NK-92 (cell line): Measurements from ENCODE around the gene SMAD7.

Experiments
- DNase-seq: peaks from one replicate; lab custom pipeline; 2025; ENCODE audit not compliant: unreplicated experiment; lab: John Stamatoyannopoulos, UW

Gene SMAD7

DNA sequence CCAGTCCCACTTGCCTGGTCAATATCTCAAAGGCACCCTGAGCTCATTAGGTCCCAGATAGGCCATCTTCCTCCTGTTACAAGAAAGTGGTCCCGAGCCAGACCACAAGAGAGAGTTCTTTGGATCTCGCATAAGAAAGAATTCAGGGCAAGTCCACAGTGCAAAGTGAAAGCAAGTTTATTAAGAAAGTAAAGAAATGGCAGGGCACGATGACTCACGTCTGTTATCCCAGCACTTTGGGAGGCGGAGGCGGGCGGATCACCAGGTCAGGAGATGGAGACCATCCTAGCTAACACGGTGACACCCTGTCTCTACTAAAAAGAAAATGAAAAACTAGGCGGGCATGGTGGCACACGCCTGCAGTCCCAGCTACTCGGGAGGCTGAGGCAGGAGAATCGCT, 10.8 kb upstream of the SMAD7 start:
- DNase-seq: no peak

DNA sequence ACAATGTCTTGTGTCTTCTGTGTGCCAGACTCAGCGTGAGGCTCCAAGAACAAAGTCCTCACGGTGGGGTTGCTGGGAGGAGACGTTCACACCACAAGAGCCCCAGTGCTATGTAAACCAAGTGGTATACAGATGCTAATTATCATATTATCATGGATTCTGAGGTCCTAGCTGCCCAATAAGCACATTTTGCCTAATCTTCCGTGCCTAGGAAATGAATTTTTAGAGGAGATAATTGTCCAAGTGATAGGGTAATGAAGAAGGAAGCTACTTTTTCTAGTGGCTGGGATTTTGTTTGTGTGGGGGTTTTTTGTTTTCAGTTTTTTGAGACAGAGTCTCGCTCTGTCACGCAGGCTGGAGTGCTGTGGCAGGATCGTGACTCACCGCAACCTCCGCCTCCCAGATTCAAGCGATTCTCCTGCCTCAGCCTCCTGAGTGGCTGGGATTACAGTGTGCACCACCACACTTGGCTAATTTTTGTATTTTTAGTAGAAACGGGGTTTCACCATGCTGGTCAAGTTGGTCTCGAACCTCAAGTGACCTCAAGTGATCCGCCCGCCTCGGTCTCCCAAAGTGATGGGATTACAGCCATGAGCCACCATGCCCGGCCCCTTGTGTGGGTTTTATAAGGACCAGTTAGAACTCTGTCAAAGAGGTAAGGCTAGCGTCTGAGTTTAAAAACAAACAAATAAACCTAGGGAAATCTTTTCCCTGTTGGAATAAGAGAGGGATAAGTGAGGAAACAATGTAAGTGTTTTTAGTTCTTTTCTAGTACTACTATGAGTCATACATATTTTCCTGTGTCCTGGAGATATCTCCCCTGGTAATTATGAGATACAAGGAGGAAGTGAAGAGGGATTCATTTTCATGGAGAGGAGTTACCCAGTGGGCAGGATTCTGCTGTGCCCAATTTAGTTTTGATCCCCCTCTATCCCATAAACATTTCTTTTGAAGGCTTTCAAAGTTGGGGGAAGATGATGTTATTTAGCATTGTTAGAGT, 9.5 kb upstream of the SMAD7 start:
- DNase-seq: no peak

DNA sequence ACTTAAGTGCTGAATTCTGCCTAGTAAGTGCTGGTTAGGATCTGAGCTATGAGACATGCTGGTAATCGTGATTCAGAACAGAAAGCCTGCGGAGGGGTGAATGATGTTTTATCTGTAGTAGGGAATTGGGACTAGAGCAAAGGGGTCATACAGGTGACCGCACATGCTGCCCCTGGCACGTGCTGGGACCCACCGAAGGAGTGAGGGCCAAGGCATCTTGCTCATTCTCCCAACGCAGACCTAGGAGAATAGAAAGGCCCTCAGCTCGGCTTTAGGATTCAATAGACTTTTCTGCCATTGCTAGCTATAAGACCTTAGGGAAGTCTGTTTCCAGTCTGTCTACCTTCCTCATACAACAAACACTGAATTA, 8.8 kb upstream of the SMAD7 start:
- no peak for DNase-seq

- no peak for DNase-seq
These were observed 8.2 kb upstream of the SMAD7 start for GRCh38 chr18:48958951-48959350.

- DNase-seq: no peak
These were observed 6.9 kb upstream of the SMAD7 start for GRCh38 chr18:48957616-48958015.

GRCh38 chr18:48957136-48957535, 6.4 kb upstream of the SMAD7 start:
- no peak for DNase-seq

DNA sequence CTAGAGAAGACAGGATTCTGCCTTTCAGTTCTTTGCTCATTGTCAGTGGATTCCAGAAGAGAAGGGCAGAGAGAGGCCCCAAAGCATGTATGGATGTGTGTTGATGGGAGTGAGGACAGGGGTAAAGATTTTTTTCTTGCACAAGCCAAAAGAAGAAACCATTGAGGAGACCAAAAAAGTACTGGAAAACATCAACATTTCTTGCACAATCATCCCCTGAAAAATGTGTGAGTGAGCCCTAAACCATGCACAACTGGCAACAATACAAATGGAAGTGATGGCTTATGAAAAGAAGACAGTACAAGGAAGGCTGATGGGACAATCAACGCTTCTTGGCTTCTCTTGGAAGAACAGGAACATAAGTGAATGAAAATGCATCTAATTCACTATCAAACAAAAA, 5.6 kb upstream of the SMAD7 start:
- DNase-seq: no peak

DNA sequence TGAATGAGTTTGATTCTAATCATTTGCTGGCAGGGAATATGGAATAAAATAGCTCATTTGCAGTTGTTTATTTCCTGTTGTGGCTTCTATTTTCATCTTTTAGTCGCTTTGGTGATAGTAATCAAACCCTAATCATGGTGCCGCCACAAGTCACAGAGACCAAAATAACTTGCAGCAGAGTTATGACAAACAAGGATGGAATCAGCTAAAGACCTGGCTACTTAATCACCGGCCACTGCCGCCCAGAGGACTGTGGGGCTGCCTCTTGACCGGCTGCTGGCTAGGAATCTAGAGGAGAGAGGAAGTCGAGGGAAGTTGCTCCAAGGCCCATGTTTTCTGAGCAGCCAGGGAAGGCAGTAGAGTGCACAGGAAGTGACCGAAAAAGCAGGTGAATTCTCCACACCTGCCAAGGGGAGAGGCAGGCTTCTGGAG, 5.1 kb upstream of the SMAD7 start:
- no peak for DNase-seq

- no peak for DNase-seq
These were observed 4.4 kb upstream of the SMAD7 start for GRCh38 chr18:48954886-48955819.

- DNase-seq: no peak
These were observed 2.4 kb upstream of the SMAD7 start for GRCh38 chr18:48953104-48953706.

- no peak for DNase-seq
These were observed 1.7 kb upstream of the SMAD7 start for GRCh38 chr18:48952287-48953103.

DNA sequence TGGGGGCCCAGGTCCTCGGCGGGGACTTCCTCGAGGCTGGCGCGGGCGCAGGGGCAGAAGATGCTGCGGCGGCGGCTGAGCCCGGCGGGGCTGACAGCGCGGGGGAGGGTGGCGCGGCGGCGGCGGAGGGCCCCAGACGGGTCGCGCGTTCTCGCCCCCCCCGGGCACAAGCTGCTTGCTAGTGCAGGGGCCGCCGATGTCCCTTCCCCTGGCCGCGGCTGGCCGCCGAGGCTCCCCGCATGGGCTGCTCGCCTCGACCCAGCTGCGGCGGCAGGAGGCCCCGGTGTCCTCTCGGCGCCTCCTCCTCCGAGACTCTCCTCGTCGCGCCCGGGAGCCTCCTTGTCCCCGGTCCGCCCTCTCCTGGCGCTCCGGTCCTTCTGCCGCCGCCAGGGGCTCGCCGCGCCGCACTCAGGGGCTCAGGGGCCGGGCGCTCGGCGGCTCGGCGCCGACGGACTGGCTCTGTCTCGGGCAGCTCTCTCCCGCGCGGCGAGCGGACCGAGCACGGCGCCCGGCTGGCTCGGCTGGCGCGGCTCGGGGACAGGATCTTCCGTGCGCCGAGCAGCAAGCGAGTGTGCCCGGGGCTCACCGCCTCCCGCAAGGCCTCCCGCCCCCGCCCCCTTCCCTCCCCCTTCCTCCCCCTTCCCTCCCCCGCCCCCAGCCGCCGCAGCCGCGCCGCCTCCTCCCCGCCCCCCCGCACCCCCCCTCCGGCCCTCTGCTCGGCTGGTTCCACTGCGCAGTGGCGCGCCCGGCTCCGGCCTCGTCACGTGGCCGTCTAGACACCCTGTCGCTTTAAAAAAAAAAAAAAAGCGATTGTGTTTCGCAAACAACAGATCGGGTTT, 902 bp upstream of the SMAD7 start:
- no peak for DNase-seq

DNA sequence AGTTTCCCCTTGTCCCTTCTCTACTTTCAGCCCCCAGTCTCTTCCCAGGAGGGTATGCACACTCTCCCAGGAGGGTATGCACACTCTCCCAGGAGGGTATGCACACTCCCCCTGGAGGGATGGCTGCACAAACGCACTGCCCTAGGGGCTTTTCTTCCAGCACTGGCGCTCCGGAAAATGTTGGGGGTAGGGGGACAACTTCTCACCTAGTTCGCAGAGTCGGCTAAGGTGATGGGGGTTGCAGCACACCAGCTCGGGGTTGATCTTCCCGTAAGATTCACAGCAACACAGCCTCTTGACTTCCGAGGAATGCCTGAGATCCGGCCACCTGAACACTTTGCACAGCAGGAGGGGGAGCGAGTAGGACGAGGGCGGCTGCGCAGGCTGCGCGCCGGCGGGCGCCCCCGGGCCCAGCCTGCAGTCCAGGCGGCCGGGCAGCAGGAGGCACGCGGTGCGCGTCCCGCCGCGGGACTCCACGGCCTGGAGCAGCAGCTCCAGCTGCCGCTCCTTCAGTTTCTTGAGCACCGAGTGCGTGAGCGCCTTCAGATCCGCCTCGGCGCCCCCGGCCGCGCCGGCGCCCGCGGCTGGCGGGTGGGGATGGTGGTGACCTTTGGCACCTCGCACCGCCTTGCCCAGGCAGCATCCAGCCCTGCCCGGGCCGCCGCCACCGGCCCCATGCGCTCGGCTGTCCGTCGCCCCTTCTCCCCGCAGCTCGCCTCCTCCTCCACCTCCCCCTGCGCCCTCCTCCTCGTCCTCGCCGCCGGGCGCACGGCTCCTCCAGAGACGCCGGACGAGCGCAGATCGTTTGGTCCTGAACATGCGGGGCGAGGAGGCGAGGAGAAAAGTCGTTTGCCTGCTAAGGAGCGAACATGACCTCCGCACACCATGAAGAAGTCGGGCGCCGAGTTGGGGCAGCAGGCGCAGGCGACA, 894 bp downstream of the SMAD7 start:
- DNase-seq: no peak

- DNase-seq: no peak
These were observed 1.6 kb downstream of the SMAD7 start for GRCh38 chr18:48949050-48949605.

DNA sequence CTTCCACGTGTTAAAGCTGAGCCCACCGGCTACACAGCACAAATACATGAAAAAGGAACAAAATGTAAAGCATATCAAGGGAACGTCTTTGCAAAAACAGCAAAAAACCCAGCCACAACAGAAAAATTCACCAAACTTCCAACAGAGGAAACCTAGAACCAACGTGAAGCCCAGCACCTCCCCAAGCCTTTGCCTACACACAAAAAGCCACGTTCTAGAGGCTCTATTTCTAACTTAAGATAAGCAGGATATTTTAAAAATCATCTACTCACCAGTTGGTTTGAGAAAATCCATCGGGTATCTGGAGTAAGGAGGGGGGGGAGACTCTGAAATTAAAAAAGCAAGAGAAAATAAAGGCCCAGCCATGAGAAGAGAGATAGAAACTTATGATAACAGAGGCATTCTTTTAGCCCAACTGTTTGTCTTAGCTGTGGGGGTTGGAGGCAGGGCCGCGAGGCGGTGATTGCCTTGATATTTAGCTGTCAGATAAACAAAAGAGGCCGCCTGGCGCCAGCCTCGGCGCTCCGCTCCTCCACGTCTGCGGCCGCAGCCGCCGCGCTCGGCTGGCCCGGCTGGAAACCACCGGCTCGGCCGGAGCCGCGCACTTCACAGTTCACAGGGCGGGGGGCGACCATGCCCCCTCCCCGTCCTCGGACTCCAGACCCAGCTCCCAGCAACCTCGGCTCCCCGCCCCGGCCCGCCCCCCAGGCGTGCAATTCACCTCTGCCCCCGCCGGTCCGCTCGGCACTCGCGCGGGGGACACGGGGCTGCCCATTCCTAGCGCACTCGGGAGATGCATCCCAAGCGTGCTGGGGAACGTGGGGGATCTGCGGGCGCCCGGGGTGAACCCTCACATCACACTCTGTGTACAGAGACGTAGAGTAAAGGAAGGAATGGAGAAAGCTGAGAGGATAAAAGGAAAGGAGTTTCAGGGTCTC, 2.4 kb downstream of the SMAD7 start:
- no peak for DNase-seq

DNA sequence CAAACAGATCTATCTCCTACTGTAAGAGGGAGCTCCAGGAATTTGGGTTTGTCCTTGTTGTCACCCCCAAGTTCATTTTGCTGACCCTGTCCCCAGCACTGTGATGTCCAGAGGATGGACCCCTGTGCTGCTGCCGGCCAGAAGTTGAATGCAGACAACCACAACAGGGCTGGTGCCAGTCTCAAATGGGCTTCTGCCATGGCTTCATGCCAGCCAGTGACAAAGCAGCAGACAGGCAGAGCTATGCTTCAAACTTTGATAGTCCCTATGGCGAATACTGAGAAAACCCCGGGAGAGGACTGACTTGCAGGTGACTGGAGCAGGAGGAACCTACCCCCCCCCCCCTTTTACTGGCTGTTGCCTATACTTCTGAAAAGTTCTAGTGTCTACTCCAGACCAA, 3.2 kb downstream of the SMAD7 start:
- no peak for DNase-seq

DNA sequence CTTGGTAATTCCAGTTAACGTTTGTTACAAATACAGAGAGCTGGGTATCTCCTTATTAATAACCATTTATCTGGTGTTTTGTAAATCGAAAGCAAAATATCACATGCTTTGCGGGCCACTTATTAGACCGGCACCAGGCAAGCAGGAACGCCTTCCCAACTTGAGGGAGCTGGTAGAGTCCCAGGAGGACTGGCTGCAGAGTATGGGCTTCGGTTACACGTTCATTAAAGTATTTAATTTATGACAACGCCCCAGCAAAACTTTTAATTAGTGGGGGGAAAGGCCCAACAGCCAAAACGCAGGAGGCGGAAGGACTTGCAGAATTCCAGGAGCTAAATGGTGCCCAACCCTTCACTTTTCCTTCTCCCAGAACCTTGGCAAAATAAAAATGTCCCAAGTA, 3.7 kb downstream of the SMAD7 start:
- no peak for DNase-seq
